Measurements from ENCODE around the gene PPP1R12B.
"Not testable (repeated sequence)": the region's sequence is repeated elsewhere in the genome, so short reads cannot be mapped to it uniquely, and the experiment has no call there.

DNA sequence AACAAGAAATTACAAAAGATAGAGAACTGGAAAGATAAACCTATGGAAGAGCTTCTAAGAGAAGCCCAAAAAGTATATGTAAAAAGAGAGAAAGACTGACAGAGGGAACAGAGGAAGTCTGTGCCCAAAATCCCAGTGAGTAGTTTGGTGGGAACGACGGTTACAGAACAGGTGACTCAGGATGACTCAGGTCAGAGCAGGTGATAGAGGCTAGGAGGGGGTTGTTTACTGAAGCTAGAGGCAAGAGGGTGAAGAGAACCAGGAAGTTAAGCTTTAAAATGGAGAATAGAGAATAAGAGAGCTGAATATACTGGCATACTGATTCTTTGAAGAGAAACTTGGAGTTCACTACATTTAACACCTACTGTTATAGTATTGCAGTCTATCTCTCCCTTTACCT is 134.9 kb downstream of the PPP1R12B start:
- TF ChIP-seq, protein P1, sequence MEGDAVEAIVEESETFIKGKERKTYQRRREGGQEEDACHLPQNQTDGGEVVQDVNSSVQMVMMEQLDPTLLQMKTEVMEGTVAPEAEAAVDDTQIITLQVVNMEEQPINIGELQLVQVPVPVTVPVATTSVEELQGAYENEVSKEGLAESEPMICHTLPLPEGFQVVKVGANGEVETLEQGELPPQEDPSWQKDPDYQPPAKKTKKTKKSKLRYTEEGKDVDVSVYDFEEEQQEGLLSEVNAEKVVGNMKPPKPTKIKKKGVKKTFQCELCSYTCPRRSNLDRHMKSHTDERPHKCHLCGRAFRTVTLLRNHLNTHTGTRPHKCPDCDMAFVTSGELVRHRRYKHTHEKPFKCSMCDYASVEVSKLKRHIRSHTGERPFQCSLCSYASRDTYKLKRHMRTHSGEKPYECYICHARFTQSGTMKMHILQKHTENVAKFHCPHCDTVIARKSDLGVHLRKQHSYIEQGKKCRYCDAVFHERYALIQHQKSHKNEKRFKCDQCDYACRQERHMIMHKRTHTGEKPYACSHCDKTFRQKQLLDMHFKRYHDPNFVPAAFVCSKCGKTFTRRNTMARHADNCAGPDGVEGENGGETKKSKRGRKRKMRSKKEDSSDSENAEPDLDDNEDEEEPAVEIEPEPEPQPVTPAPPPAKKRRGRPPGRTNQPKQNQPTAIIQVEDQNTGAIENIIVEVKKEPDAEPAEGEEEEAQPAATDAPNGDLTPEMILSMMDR (optimal IDR thresholded peaks at IDR 0.05 in 1 of 3, IDR thresholded peaks at IDR 0.05 in 1 of 3, conservative IDR thresholded peaks at IDR 0.05 in 1 of 3; ENCODE audit: extremely low read depth in 1 of 3, insufficient read depth in 2 of 3, low read length in 3 of 3): not testable (repeated sequence)
- TF ChIP-seq EZH2 (IDR thresholded peaks at IDR 0.05; ENCODE audit: low read length): not testable (repeated sequence)

All from keratinocyte (primary cell).